IMR-90 (cell line): ENCODE measurements around the gene MEPCE. TPM values are rescaled to one million over a fixed set of nuclear protein-coding genes. Genes with fewer than 3 reads are reported as not detected.

Experiments
- ATAC-seq: fragments of 200-7000 bp; cut with Tn5 transposase; 2 replicates; pipeline ENCODE4 v1.9.1; 2020; ENCODE audit warnings: low read depth, mild to moderate bottlenecking, moderate library complexity
- BruUV-seq: library from RNA; stranded (reverse); fragments of 400-500 nt; replicated peaks from 2 replicates; lab custom pipeline; 2021; lab: Mats Ljungman, UMichigan
- CTCF ChIA-PET: fragments of 300-600 bp; formaldehyde crosslinking; extraction: SDS; loops from one replicate; lab custom pipeline; 2021; ENCODE audit warnings: antibody characterized with exemption; lab: Yijun Ruan, JAX
- POLR2A ChIA-PET: fragments of 300-600 bp; sonication (Branson Sonifier 250); formaldehyde crosslinking; loops from one replicate; lab custom pipeline; 2022; ENCODE audit warnings: antibody characterized with exemption; ENCODE audit not compliant: unreplicated experiment; lab: Charles Lee
- DNase-seq: peaks from one replicate; pipeline ENCODE4 v3.0.0; 2013
- H2AFZ ChIP-seq: replicated peaks from 2 replicates; pipeline ENCODE3; 2013; ENCODE audit warnings: low read length, mild to moderate bottlenecking; ENCODE audit not compliant: poor library complexity
- H2AK5ac ChIP-seq: 2 replicates; pipeline ENCODE4 v1.6.1; 2013; ENCODE audit warnings: low read depth, low read length, inconsistent platforms
- H2AK9ac ChIP-seq: replicated peaks from 2 replicates; pipeline ENCODE3; 2013; ENCODE audit warnings: mild to moderate bottlenecking, low read depth, low read length, moderate library complexity; ENCODE audit not compliant: poor library complexity
- H2BK120ac ChIP-seq: 2 replicates; pipeline ENCODE4 v1.6.1; 2013; ENCODE audit warnings: low read depth, low read length, inconsistent platforms
- H2BK15ac ChIP-seq: 3 replicates; pipeline ENCODE4 v1.6.1; 2013; ENCODE audit warnings: low read depth, low read length, inconsistent platforms
- H2BK20ac ChIP-seq: 2 replicates; pipeline ENCODE4 v1.6.1; 2013; ENCODE audit warnings: low read depth, mild to moderate bottlenecking, inconsistent platforms, low read length, moderate library complexity
- H2BK5ac ChIP-seq: 2 replicates; pipeline ENCODE4 v1.6.1; 2013; ENCODE audit warnings: mild to moderate bottlenecking, low read depth, low read length, inconsistent platforms; ENCODE audit not compliant: poor library complexity, severe bottlenecking
- H3K14ac ChIP-seq: replicated peaks from 2 replicates; pipeline ENCODE4 v1.6.1; 2013; ENCODE audit warnings: low read depth, low read length, inconsistent platforms
- H3K18ac ChIP-seq: 2 replicates; pipeline ENCODE4 v1.6.1; 2013; ENCODE audit warnings: low read depth, low read length, control low read depth
- H3K23ac ChIP-seq: 2 replicates; pipeline ENCODE4 v1.6.1; 2013; ENCODE audit warnings: low read depth, low read length, inconsistent platforms
- H3K27ac ChIP-seq: 2 replicates; pipeline ENCODE4 v1.5.1; 2013; ENCODE audit warnings: mild to moderate bottlenecking, control low read depth, low read length; ENCODE audit not compliant: insufficient read depth
- H3K27me3 ChIP-seq: 2 replicates; pipeline ENCODE4 v1.6.1; 2013; ENCODE audit warnings: low read length; ENCODE audit not compliant: control insufficient read depth, insufficient read depth
- H3K36me3 ChIP-seq: 2 replicates; pipeline ENCODE4 v1.6.1; 2013; ENCODE audit warnings: low read length, mixed read lengths; ENCODE audit not compliant: control insufficient read depth, insufficient read depth
- H3K4ac ChIP-seq: 2 replicates; pipeline ENCODE4 v1.6.1; 2013; ENCODE audit warnings: low read depth, low read length, inconsistent platforms
- H3K4me1 ChIP-seq: 2 replicates; pipeline ENCODE4 v1.6.1; 2013; ENCODE audit warnings: low read length, mixed read lengths; ENCODE audit not compliant: control insufficient read depth, insufficient read depth
- H3K4me2 ChIP-seq: 2 replicates; pipeline ENCODE4 v1.6.1; 2013; ENCODE audit warnings: low read depth, mild to moderate bottlenecking, control low read depth, low read length, moderate library complexity
- H3K4me3 ChIP-seq: 2 replicates; pipeline ENCODE4 v1.5.1; 2013; ENCODE audit warnings: low read depth, mild to moderate bottlenecking, control low read depth, low read length, moderate library complexity; ENCODE audit not compliant: insufficient read depth
- H3K56ac ChIP-seq: 2 replicates; pipeline ENCODE4 v1.6.1; 2013; ENCODE audit warnings: low read length, inconsistent platforms; ENCODE audit not compliant: insufficient read depth; ENCODE audit errors: extremely low read depth
- H3K79me1 ChIP-seq, 2 experiments: 2 replicates each; pipeline ENCODE4 v1.6.1; 2013; ENCODE audit warnings: low read length in 2 of 2, inconsistent platforms in 1 of 2, low read depth in 1 of 2
- H3K9ac ChIP-seq: 2 replicates; pipeline ENCODE4 v1.6.1; 2013; ENCODE audit warnings: low read depth, low read length, control low read depth
- H3K9me1 ChIP-seq: 2 replicates; pipeline ENCODE4 v1.6.1; 2013; ENCODE audit warnings: low read length, inconsistent platforms; ENCODE audit not compliant: insufficient read depth
- H3K9me3 ChIP-seq: 2 replicates; pipeline ENCODE4 v1.6.1; 2013; ENCODE audit warnings: low read length; ENCODE audit not compliant: control insufficient read depth, insufficient read depth
- H4K20me1 ChIP-seq: 2 replicates; pipeline ENCODE4 v1.6.1; 2013; ENCODE audit warnings: low read length, inconsistent platforms; ENCODE audit not compliant: insufficient read depth
- H4K5ac ChIP-seq: 2 replicates; pipeline ENCODE4 v1.6.1; 2013; ENCODE audit warnings: mild to moderate bottlenecking, low read depth, low read length, control low read depth
- H4K8ac ChIP-seq, 2 experiments: 2 replicates each; pipeline ENCODE4 v1.6.1; 2013; ENCODE audit warnings: low read depth in 2 of 2, low read length in 2 of 2, control low read depth in 1 of 2, inconsistent platforms in 1 of 2
- H4K91ac ChIP-seq: 2 replicates; pipeline ENCODE4 v1.6.1; 2013; ENCODE audit warnings: low read depth, low read length, inconsistent platforms; ENCODE audit not compliant: insufficient read depth
- BHLHE40 ChIP-seq: fragments of 150-350 bp; IDR thresholded peaks from 2 replicates; pipeline ENCODE4 v1.6.1; 2016; ENCODE audit warnings: mild to moderate bottlenecking, low read depth, low read length
- CHD1 ChIP-seq: IDR thresholded peaks from 2 replicates; pipeline ENCODE4 v1.6.1; 2012; ENCODE audit warnings: low read depth, low read length, improper control_type of control experiment
- ELK1 ChIP-seq: fragments of 150-350 bp; IDR thresholded peaks from 2 replicates; pipeline ENCODE4 v1.6.1; 2016; ENCODE audit warnings: low read depth, mild to moderate bottlenecking, low read length, moderate library complexity, borderline replicate concordance
- MAFK ChIP-seq: IDR thresholded peaks from 2 replicates; pipeline ENCODE4 v1.6.1; 2012; ENCODE audit warnings: low read depth, low read length, improper control_type of control experiment
- MAZ ChIP-seq: IDR thresholded peaks from 2 replicates; pipeline ENCODE4 v1.6.1; 2012; ENCODE audit warnings: low read depth, mild to moderate bottlenecking, low read length, improper control_type of control experiment, moderate library complexity, borderline replicate concordance
- MXI1 ChIP-seq: IDR thresholded peaks from 2 replicates; pipeline ENCODE4 v1.6.1; 2012; ENCODE audit warnings: low read depth, mild to moderate bottlenecking, low read length, moderate library complexity, borderline replicate concordance
- POLR2A ChIP-seq: IDR thresholded peaks from 2 replicates; pipeline ENCODE4 v1.6.1; 2012; ENCODE audit warnings: mild to moderate bottlenecking, low read depth, low read length
- RAD21 ChIP-seq: IDR thresholded peaks from 2 replicates; pipeline ENCODE4 v1.6.1; 2012; ENCODE audit warnings: low read length, improper control_type of control experiment
- RFX5 ChIP-seq: IDR thresholded peaks from 2 replicates; pipeline ENCODE4 v1.8.0; 2012; ENCODE audit warnings: low read depth, mild to moderate bottlenecking, low read length, moderate library complexity
- SMC3 ChIP-seq: fragments of 150-350 bp; IDR thresholded peaks from 2 replicates; pipeline ENCODE4 v1.6.1; 2016; ENCODE audit warnings: low read depth, mild to moderate bottlenecking, antibody characterized with exemption, low read length, moderate library complexity
- WGBS, 2 experiments: methylation state at CpG; one replicate each; pipeline versions ENCODE4 v1.1.5 to v1.1.7; 2013; ENCODE audit warnings: missing lambda C conversion rate in 2 of 2; ENCODE audit not compliant: insufficient read length in 1 of 2; ENCODE audit errors: extremely low coverage in 2 of 2; 5-methylcytosine and 5-hydroxymethylcytosine counted together
- dilution Hi-C: fragments of 300-500 bp; cut with HindIII; formaldehyde crosslinking; loops from one replicate; pipeline ENCODE4 v1.14.3; 2018; ENCODE audit warnings: low sequenced_read_pairs; ENCODE audit not compliant: unreplicated experiment
- in situ Hi-C: fragments of 300-500 bp; cut with MboI; formaldehyde crosslinking; loops from 3 replicates; pipeline ENCODE4 v1.14.3; 2019; ENCODE audit warnings: low sequenced_read_pairs, inconsistent platforms, mixed read lengths
- intact Hi-C: fragments of 100-400 bp; cut with micrococcal nuclease; formaldehyde crosslinking; loops from 2 replicates; pipeline ENCODE4 v1.10.0; 2022
- polyA plus RNA-seq, 3 experiments: library from polyadenylated mRNA; depleted of rRNA; stranded (reverse); fragments of >200 nt; gene quantifications; 2 replicates each; pipeline ENCODE4 v1.2.3, GENCODE V29; 2012; ENCODE audit warnings: low replicate concordance in 1 of 3
- total RNA-seq: library from RNA; depleted of rRNA; stranded (reverse); fragments of >200 nt; gene quantifications from 2 replicates; pipeline ENCODE4 v1.2.3, GENCODE V29; 2012
- TF ChIP-seq, protein P1 (sequence below): conservative IDR thresholded peaks from 2 replicates; pipeline ENCODE4 v1.5.1; 2012; ENCODE audit warnings: mild to moderate bottlenecking, low read depth, low read length, improper control_type of control experiment

MEPCE gene
- total and polyA plus RNA-seq, 2 of the 4 experiments (the other 2 are of a cell fraction), result 18.2 to 22.9 TPM

GRCh38 chr7:100402241-100402640, 27.4 kb upstream of the MEPCE start:
- Histone ChIP-seq H3K9ac (no peak overlapping the region), H2BK5ac (no peak overlapping the region), H3K23ac (no peak overlapping the region), H2BK120ac (no peak overlapping the region), H3K4me2 (no peak overlapping the region), H3K4ac (no peak overlapping the region), H3K27ac (no peak overlapping the region), H2BK15ac (no peak overlapping the region), H3K4me1 (no peaks in the 10 kb centered on the region; the same call in 1 of the 2 replicates), H3K9me1 (no peaks in the 10 kb centered on the region), H3K36me3 (no peaks in the 10 kb centered on the region), H4K20me1 (no peaks in the 10 kb centered on the region), H3K4me3 (no peak overlapping the region), H4K8ac (no peak overlapping the region), H4K91ac (no peak overlapping the region), H3K14ac (no peak overlapping the region), H3K56ac (no peak overlapping the region), H4K5ac (no peak overlapping the region), H2AK9ac (no peak overlapping the region), H2BK20ac (no peak overlapping the region), H3K18ac (no peak overlapping the region), H3K9me3 (no peaks in the 10 kb centered on the region), H2AK5ac (no peak overlapping the region), H2AFZ (no peak overlapping the region), H3K79me1 (no peaks in the 10 kb centered on the region), H3K27me3 (peaks cover 54% of the 10 kb centered on the region)
- in situ Hi-C loops, result no loop called here
- dilution Hi-C loops, result no loop called here
- WGBS, 2 experiments, result no CpG with 5 or more reads among the region's 2 CpGs
- ChIA-PET POLR2A (no interaction called here), CTCF (no interaction called here)
- no peak for ATAC-seq
- intact Hi-C loops, result no loop called here
- DNase-seq, result no peak
- no TSS peak for BruUV-seq
- TF ChIP-seq POLR2A (no peak), RAD21 (no peak), CHD1 (no peak), MAFK (no peak), RFX5 (no peak), MXI1 (no peak), BHLHE40 (no peak), ELK1 (no peak), SMC3 (no peak), MAZ (no peak)
- TF ChIP-seq, protein P1, sequence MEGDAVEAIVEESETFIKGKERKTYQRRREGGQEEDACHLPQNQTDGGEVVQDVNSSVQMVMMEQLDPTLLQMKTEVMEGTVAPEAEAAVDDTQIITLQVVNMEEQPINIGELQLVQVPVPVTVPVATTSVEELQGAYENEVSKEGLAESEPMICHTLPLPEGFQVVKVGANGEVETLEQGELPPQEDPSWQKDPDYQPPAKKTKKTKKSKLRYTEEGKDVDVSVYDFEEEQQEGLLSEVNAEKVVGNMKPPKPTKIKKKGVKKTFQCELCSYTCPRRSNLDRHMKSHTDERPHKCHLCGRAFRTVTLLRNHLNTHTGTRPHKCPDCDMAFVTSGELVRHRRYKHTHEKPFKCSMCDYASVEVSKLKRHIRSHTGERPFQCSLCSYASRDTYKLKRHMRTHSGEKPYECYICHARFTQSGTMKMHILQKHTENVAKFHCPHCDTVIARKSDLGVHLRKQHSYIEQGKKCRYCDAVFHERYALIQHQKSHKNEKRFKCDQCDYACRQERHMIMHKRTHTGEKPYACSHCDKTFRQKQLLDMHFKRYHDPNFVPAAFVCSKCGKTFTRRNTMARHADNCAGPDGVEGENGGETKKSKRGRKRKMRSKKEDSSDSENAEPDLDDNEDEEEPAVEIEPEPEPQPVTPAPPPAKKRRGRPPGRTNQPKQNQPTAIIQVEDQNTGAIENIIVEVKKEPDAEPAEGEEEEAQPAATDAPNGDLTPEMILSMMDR, result no peak
